ENCODE measurements around the gene RBM44. TPM values are rescaled to one million over a fixed set of nuclear protein-coding genes. Genes with fewer than 3 reads are reported as not detected.
"Not testable (repeated sequence)": the region's sequence is repeated elsewhere in the genome, so short reads cannot be mapped to it uniquely, and the experiment has no call there.

RBM44 gene
- total RNA-seq, 1 experiment from 2014 or later, result 1.2 TPM

DNA sequence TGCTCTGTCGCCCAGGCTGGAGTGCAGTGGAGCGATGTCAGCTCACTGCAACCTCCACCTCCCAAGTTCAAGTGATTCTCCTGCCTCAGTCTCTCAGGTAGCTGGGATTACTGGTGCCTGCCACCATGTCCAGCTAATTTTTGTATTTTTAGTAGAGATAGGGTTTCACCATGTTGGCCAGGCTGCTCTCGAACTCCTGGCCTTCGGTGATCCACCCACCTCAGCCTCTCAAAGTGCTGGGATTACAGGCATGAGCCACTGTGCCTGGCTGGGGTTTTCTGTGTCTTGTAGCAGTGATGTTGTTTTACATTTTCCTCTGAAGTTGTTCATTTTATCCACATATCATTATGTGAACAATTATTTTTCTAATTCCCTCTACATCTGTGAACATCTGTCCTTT, 69.5 kb downstream of the RBM44 start:
- not testable (repeated sequence) for H3K27me3 ChIP-seq (ENCODE audit: low read length); H3K4me2 ChIP-seq (ENCODE audit: low read depth, low read length, poor library complexity, severe bottlenecking); DNase-seq; H3K9me3 ChIP-seq (ENCODE audit: low read length); H2AFZ ChIP-seq (ENCODE audit: low read length); H3K4me1 ChIP-seq (ENCODE audit: low read length); H3K4me3 ChIP-seq (ENCODE audit: low read length); H3K79me2 ChIP-seq (ENCODE audit: low read length); H3K9me2 ChIP-seq (replicated peaks; ENCODE audit: insufficient read depth, low read length); H3K27ac ChIP-seq (ENCODE audit: low read length); H3K9ac ChIP-seq (ENCODE audit: low read length); H3K36me3 ChIP-seq (ENCODE audit: insufficient read depth, low read length); H4K20me1 ChIP-seq (ENCODE audit: insufficient read depth, low read depth, low read length)

DNA sequence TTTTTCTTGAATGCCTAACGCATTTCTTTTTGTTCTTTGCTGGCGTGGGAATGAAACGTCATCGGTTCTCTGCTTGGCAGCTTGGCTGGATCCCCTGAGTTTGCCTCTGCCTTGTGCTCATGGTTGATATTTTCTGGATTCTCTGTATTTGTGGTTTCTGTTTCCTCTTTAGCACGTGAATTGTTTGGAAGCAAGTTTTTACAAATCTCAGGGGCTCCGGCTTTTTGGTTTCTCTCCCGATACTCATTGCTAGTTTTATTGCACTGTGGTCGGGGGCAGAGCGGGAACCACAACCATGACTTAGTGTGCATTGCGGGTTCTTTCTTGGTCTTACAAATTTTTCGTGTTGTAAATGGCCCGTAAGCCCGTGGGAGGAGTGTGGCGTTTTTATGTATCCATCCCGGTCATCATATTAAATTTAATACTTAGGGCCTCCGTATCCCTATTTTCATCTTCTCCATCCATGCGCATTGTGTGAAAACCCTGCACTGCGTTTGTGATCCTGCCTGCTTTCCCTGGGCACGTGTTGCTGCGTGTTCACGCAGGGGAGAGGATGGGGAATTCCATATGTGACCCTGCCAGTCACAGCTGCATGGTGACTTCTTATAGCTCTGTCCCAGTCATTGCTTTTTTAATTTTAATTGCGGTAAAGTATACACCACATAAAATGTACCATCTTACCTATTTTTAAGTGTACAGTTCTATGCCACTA, 70.2 kb downstream of the RBM44 start:
- no peak overlapping the region for H3K4me2 ChIP-seq (ENCODE audit: low read depth, low read length, poor library complexity, severe bottlenecking)
- no peak overlapping the region for H2AFZ ChIP-seq (ENCODE audit: low read length)
- no peaks in the 10 kb centered on the region for H3K9me3 ChIP-seq (ENCODE audit: low read length)
- H3K27ac ChIP-seq (ENCODE audit: low read length), result no peak overlapping the region
- H3K36me3 ChIP-seq (ENCODE audit: insufficient read depth, low read length), result no peaks in the 10 kb centered on the region
- DNase-seq, result no peak
- H4K20me1 ChIP-seq (ENCODE audit: insufficient read depth, low read depth, low read length), result no peaks in the 10 kb centered on the region
- no peak overlapping the region for H3K4me3 ChIP-seq (ENCODE audit: low read length)
- H3K27me3 ChIP-seq (ENCODE audit: low read length), result no peaks in the 10 kb centered on the region
- H3K9ac ChIP-seq (ENCODE audit: low read length), result no peak overlapping the region
- peaks cover 6% of the 10 kb centered on the region for H3K4me1 ChIP-seq (ENCODE audit: low read length)
- H3K9me2 ChIP-seq (replicated peaks; ENCODE audit: insufficient read depth, low read length), result no peaks in the 10 kb centered on the region
- no peaks in the 10 kb centered on the region for H3K79me2 ChIP-seq (ENCODE audit: low read length)

DNA sequence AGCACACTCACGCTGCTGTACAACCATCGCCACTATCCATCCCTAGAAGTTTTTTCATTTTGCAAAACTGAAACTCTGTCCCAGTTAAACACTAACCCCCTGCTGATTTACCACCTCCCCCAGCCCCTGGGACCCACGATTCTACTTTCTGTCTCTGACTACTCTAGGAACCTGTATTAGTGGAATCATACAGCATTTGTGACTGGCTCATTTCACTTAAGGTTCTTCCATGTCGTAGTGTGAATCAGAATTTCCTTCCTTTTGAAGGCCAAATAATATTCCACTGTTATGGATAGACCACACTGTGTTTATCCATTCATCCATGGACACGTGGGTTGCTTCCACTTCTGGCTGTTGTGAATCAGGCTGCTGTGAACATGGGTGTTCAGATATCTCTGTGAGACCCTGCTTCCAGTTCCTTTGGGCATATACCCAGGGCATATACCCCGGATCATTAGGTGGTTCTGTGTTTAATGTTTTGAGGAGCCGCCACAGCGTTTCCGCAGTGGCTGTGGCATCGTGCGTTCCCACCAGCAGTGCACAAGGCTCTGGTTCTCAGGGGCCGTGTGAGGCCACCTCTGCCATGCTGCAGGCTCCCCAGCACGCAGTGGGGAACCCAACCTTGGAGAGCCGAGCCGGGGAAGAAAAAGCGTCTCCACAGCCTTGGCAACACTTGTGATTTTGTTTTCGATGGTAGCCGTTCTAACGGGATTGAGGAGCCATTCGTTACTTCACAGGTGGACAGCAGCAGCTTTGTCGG, 70.9 kb downstream of the RBM44 start:
- Histone ChIP-seq H3K9ac (ENCODE audit: low read length) (no peak overlapping the region), H3K9me2 (replicated peaks; ENCODE audit: insufficient read depth, low read length) (no peaks in the 10 kb centered on the region), H3K9me3 (ENCODE audit: low read length) (no peaks in the 10 kb centered on the region), H3K4me1 (ENCODE audit: low read length) (peaks cover 6% of the 10 kb centered on the region), H3K27me3 (ENCODE audit: low read length) (no peaks in the 10 kb centered on the region), H2AFZ (ENCODE audit: low read length) (no peak overlapping the region), H3K79me2 (ENCODE audit: low read length) (no peaks in the 10 kb centered on the region), H3K4me3 (ENCODE audit: low read length) (no peak overlapping the region), H4K20me1 (ENCODE audit: insufficient read depth, low read depth, low read length) (no peaks in the 10 kb centered on the region), H3K27ac (ENCODE audit: low read length) (no peak overlapping the region), H3K4me2 (ENCODE audit: low read depth, low read length, poor library complexity, severe bottlenecking) (no peak overlapping the region), H3K36me3 (ENCODE audit: insufficient read depth, low read length) (no peaks in the 10 kb centered on the region)
- no peak for DNase-seq

GRCh38 chr2:237870126-237870525, 71.5 kb downstream of the RBM44 start:
- no peak overlapping the region for H3K4me3 ChIP-seq (ENCODE audit: low read length)
- no peak overlapping the region for H2AFZ ChIP-seq (ENCODE audit: low read length)
- H3K36me3 ChIP-seq (ENCODE audit: insufficient read depth, low read length), result no peaks in the 10 kb centered on the region
- no peak overlapping the region for H3K27ac ChIP-seq (ENCODE audit: low read length)
- no peaks in the 10 kb centered on the region for H3K27me3 ChIP-seq (ENCODE audit: low read length)
- no peak overlapping the region for H3K9ac ChIP-seq (ENCODE audit: low read length)
- no peaks in the 10 kb centered on the region for H3K79me2 ChIP-seq (ENCODE audit: low read length)
- H3K4me1 ChIP-seq (ENCODE audit: low read length), result peaks cover 6% of the 10 kb centered on the region
- H3K9me3 ChIP-seq (ENCODE audit: low read length), result no peaks in the 10 kb centered on the region
- DNase-seq, result no peak
- no peak overlapping the region for H3K4me2 ChIP-seq (ENCODE audit: low read depth, low read length, poor library complexity, severe bottlenecking)
- H4K20me1 ChIP-seq (ENCODE audit: insufficient read depth, low read depth, low read length), result no peaks in the 10 kb centered on the region
- H3K9me2 ChIP-seq (replicated peaks; ENCODE audit: insufficient read depth, low read length), result no peaks in the 10 kb centered on the region

GRCh38 chr2:237870754-237871651, 72.4 kb downstream of the RBM44 start:
- no peaks in the 10 kb centered on the region for H4K20me1 ChIP-seq (ENCODE audit: insufficient read depth, low read depth, low read length)
- H3K36me3 ChIP-seq (ENCODE audit: insufficient read depth, low read length), result no peaks in the 10 kb centered on the region
- no peak overlapping the region for H2AFZ ChIP-seq (ENCODE audit: low read length)
- H3K27me3 ChIP-seq (ENCODE audit: low read length), result no peaks in the 10 kb centered on the region
- no peak overlapping the region for H3K27ac ChIP-seq (ENCODE audit: low read length)
- no peak overlapping the region for H3K9ac ChIP-seq (ENCODE audit: low read length)
- H3K4me2 ChIP-seq (ENCODE audit: low read depth, low read length, poor library complexity, severe bottlenecking), result no peak overlapping the region
- H3K9me3 ChIP-seq (ENCODE audit: low read length), result no peaks in the 10 kb centered on the region
- H3K4me1 ChIP-seq (ENCODE audit: low read length), result peaks cover 6% of the 10 kb centered on the region
- H3K79me2 ChIP-seq (ENCODE audit: low read length), result no peaks in the 10 kb centered on the region
- H3K9me2 ChIP-seq (replicated peaks; ENCODE audit: insufficient read depth, low read length), result no peaks in the 10 kb centered on the region
- no peak overlapping the region for H3K4me3 ChIP-seq (ENCODE audit: low read length)
- no peak for DNase-seq

DNA sequence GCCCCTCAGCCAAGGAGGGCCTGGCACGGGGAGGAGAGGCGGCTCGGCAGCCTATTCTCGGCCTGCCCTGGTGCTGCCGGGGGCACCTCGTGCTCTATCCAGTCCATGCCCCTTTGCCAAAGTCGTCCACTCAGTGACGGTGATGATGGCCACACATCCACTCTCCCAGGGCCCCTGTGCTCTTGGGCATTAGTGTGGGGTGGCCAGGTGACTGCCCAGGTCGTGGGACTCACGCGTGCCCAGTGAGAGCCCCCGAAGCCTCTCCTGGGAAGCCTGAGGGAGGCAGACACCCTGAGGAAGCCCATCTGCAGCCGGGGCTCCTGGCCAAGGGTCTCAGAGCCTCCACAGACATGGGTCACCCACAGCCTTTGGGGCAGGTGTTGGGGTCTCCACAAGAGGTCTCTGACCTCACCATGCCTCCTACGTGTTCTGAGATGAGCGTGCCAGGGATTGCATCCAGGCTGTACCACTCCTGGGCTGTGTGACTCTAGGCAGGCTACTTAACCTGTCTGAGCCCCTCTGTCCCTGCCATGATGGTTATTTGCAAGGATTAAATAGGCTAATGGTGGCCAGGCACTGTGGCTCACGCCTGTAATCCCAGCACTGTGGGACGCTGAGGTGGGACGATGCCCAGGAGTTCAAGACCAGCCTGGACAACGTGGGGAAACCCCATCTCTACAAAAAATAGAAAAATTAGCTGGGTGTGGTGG, 73.8 kb downstream of the RBM44 start:
- Histone ChIP-seq H3K9me2 (replicated peaks; ENCODE audit: insufficient read depth, low read length) (no peaks in the 10 kb centered on the region), H3K79me2 (ENCODE audit: low read length) (no peaks in the 10 kb centered on the region), H3K4me2 (ENCODE audit: low read depth, low read length, poor library complexity, severe bottlenecking) (no peak overlapping the region), H3K27me3 (ENCODE audit: low read length) (no peaks in the 10 kb centered on the region), H3K4me1 (ENCODE audit: low read length) (peaks cover 6% of the 10 kb centered on the region), H3K9me3 (ENCODE audit: low read length) (no peaks in the 10 kb centered on the region), H3K9ac (ENCODE audit: low read length) (no peak overlapping the region), H3K27ac (ENCODE audit: low read length) (no peak overlapping the region), H3K36me3 (ENCODE audit: insufficient read depth, low read length) (no peaks in the 10 kb centered on the region), H2AFZ (ENCODE audit: low read length) (no peak overlapping the region), H4K20me1 (ENCODE audit: insufficient read depth, low read depth, low read length) (no peaks in the 10 kb centered on the region), H3K4me3 (ENCODE audit: low read length) (no peak overlapping the region)
- DNase-seq, result no peak

GRCh38 chr2:237873421-237873831, 74.8 kb downstream of the RBM44 start:
- H3K9ac ChIP-seq (ENCODE audit: low read length), result no peak overlapping the region
- peaks cover 6% of the 10 kb centered on the region for H3K4me1 ChIP-seq (ENCODE audit: low read length)
- no peak overlapping the region for H3K4me3 ChIP-seq (ENCODE audit: low read length)
- no peaks in the 10 kb centered on the region for H4K20me1 ChIP-seq (ENCODE audit: insufficient read depth, low read depth, low read length)
- no peak overlapping the region for H2AFZ ChIP-seq (ENCODE audit: low read length)
- no peak overlapping the region for H3K4me2 ChIP-seq (ENCODE audit: low read depth, low read length, poor library complexity, severe bottlenecking)
- DNase-seq, result no peak
- no peaks in the 10 kb centered on the region for H3K79me2 ChIP-seq (ENCODE audit: low read length)
- H3K27me3 ChIP-seq (ENCODE audit: low read length), result no peaks in the 10 kb centered on the region
- no peaks in the 10 kb centered on the region for H3K9me3 ChIP-seq (ENCODE audit: low read length)
- no peaks in the 10 kb centered on the region for H3K36me3 ChIP-seq (ENCODE audit: insufficient read depth, low read length)
- H3K9me2 ChIP-seq (replicated peaks; ENCODE audit: insufficient read depth, low read length), result no peaks in the 10 kb centered on the region
- no peak overlapping the region for H3K27ac ChIP-seq (ENCODE audit: low read length)

All from Karpas-422 (cell line).